ENCODE measurements around the gene OSBPL2. TPM values are rescaled to one million over a fixed set of nuclear protein-coding genes. Genes with fewer than 3 reads are reported as not detected.

OSBPL2 gene
- total RNA-seq (10 to 100 TPM; 44.1 to 61.6 (median 44.7) TPM), polyA plus RNA-seq (20.0 TPM)
- long read RNA-seq, donor 1, full-length matches to known transcripts = 72 of 105 reads
- long read RNA-seq, donor 1, partial matches to known transcripts = 19 of 105 reads
- long read RNA-seq, donor 1, other reads (novel, unspliced or antisense) = 14 of 105 reads
- long read RNA-seq, donor 2, full-length matches to known transcripts = 28 of 45 reads
- long read RNA-seq, donor 2, partial matches to known transcripts = 10 of 45 reads
- long read RNA-seq, donor 2, other reads (novel, unspliced or antisense) = 7 of 45 reads
- long read RNA-seq, donor 3, full-length matches to known transcripts = 102 of 128 reads
- long read RNA-seq, donor 3, partial matches to known transcripts = 14 of 128 reads
- long read RNA-seq, donor 3, other reads (novel, unspliced or antisense) = 12 of 128 reads
- long read RNA-seq, donor 4, full-length matches to known transcripts = 20 of 29 reads
- long read RNA-seq, donor 4, partial matches to known transcripts = 2 of 29 reads
- long read RNA-seq, donor 4, other reads (novel, unspliced or antisense) = 7 of 29 reads

- H3K4me3 ChIP-seq (ENCODE audit: low read length) = peak within 1 kb of the TSS; percentile 80
- H3K27ac ChIP-seq (ENCODE audit: low read length) = peak within 1 kb of the TSS; percentile 81
- no peaks in the 10 kb centered on the region for H3K27me3 ChIP-seq (ENCODE audit: control insufficient read depth, insufficient read depth)
- intact Hi-C loops (cut with DNase I) = no loop called here
- DNase-seq = peak; percentile 98 to 100 (median 99)
- peaks cover 6% of the 10 kb centered on the region for H3K4me1 ChIP-seq (ENCODE audit: control insufficient read depth, insufficient read depth, low read length)
- peak; percentile 98 to 99 for ATAC-seq
- H3K9me3 ChIP-seq (ENCODE audit: control insufficient read depth, low read length) = no peaks in the 10 kb centered on the region
- WGBS = under 1% methylated on average over 55 of the region's 55 CpGs
These were observed at the start of gene OSBPL2 for GRCh38 chr20:62237801-62238568. Gene OSBPL2, plus strand, starts transcription at chr20:62238521. Its CDS starts 17,664 bp downstream, at chr20:62256185.

GRCh38 chr20:62190639-62191411 is 47.5 kb upstream of the OSBPL2 start:
- peak in 1 of 3 donors; percentile 28 for DNase-seq
- no peak for ATAC-seq
- 84% methylated on average over 25 of the region's 25 CpGs for WGBS
- Histone ChIP-seq H3K4me1 (ENCODE audit: control insufficient read depth, insufficient read depth, low read length) (no peaks in the 10 kb centered on the region), H3K9me3 (ENCODE audit: control insufficient read depth, low read length) (no peaks in the 10 kb centered on the region), H3K4me3 (ENCODE audit: low read length) (no peak overlapping the region), H3K27ac (ENCODE audit: low read length) (no peak overlapping the region), H3K27me3 (ENCODE audit: control insufficient read depth, insufficient read depth) (no peaks in the 10 kb centered on the region)
- intact Hi-C loops (cut with DNase I) = no loop called here

GRCh38 chr20:62191781-62192559 is 46.4 kb upstream of the OSBPL2 start:
- intact Hi-C loops (cut with DNase I) = no loop called here

DNA sequence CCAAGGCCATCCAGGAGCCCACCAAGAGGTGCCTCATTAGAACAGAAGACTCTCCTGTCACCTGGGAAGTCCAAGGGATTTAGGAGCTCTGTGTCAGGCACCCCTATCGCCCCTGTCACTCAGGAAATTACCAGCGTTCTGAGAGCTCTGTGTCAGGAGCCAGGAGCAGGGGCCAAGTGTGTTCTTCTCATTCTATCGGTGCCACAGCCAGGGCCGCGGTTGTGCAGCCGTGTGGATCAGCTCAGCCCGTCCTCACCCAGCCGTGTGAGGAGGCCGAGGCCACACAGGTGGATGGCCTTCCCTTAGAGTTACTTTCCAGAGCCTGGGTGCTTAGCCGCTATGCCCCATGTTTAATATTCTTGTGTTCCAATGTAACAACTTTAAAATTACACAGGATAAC is 45.7 kb upstream of the OSBPL2 start:
- no peak for ATAC-seq
- intact Hi-C loops (cut with DNase I) = no loop called here
- peak in 1 of 3 donors; percentile 19 for DNase-seq

More at GRCh38 chr20:62191781-62192559, 46.4 kb upstream of the OSBPL2 start:
- no peaks in the 10 kb centered on the region for H3K27me3 ChIP-seq (ENCODE audit: control insufficient read depth, insufficient read depth)
- no peak overlapping the region for H3K4me3 ChIP-seq (ENCODE audit: low read length)
- H3K27ac ChIP-seq (ENCODE audit: low read length) = no peak overlapping the region
- DNase-seq (peak in 1 of 3 donors; percentile 26), ATAC-seq (peak; percentile 37 to 39)
- H3K9me3 ChIP-seq (ENCODE audit: control insufficient read depth, low read length) = no peaks in the 10 kb centered on the region
- H3K4me1 ChIP-seq (ENCODE audit: control insufficient read depth, insufficient read depth, low read length) = no peaks in the 10 kb centered on the region
- 76% methylated on average over 14 of the region's 14 CpGs for WGBS

DNA sequence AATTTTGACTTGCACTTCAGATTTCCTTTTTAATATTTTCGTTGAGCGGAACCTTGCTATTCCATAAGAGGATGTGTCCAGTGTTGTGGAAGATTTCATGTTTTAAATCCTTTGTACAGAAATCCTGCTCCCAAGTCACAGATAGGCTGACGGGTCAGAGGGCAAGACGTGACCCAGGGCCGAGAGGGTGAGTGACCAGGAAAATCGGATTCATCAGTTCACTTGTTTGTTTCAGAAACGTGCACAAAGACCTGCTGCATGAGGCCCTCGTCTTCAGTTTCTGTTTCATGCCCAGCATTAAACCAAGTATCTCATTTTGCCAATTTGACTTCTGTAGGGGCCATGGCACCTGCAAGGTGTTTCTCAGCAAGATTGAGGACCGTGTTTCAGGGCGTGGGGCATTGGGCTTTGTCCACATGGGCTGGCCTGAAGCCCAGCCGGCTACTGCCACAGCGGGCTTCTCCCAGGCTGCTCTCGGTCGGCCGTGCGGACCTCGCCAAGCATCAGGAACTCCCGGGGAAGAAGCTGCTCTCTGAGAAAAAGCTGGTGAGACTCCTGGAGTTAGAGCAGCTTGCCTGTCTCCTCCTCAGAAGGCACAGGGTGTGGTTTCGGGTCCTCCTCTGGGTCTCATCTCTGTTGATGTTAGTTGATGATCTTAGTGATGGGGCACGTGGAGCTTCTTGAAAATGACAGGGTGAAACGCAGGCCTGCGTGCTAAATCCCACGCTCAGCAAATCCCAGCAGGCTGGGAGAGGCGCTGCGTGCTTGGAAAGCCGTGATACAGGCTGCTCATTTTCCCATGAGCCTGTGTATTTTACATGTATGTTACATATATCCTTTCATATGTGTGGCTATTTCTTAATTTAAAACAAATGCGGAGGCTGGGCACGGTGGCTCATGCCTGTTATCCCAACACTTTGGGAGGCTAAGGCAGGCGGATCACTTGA is 45.0 kb upstream of the OSBPL2 start:
- intact Hi-C loops (cut with DNase I) = no loop called here

More for the DNA sequence above, 45.7 kb upstream of the OSBPL2 start:
- H3K9me3 ChIP-seq (ENCODE audit: control insufficient read depth, low read length) = no peaks in the 10 kb centered on the region
- no peak overlapping the region for H3K27ac ChIP-seq (ENCODE audit: low read length)
- no peaks in the 10 kb centered on the region for H3K4me1 ChIP-seq (ENCODE audit: control insufficient read depth, insufficient read depth, low read length)
- H3K4me3 ChIP-seq (ENCODE audit: low read length) = no peak overlapping the region
- WGBS = 68% methylated on average over 10 of the region's 10 CpGs
- H3K27me3 ChIP-seq (ENCODE audit: control insufficient read depth, insufficient read depth) = no peaks in the 10 kb centered on the region

DNA sequence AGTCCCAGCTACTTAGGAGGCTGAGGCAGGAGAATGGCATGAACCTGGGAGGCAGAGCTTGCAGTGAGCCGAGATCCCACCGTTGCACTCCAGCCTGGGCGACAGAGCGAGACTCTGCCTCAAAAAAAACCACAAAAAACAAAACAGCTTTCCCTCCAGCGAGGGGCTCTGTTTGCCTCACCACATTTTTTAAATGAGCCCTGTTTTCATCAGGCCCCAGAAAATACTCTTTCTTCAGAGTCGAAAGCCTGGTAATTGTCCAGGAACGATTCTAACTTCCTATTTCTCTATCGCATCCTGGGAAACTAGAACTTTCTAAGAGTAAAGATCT is 43.3 kb upstream of the OSBPL2 start:
- WGBS = 77% methylated on average over 8 of the region's 8 CpGs
- H3K4me3 ChIP-seq (ENCODE audit: low read length) = no peak overlapping the region
- intact Hi-C loops (cut with DNase I) = no loop called here
- no peaks in the 10 kb centered on the region for H3K4me1 ChIP-seq (ENCODE audit: control insufficient read depth, insufficient read depth, low read length)
- no peak for DNase-seq
- no peak for ATAC-seq
- H3K9me3 ChIP-seq (ENCODE audit: control insufficient read depth, low read length) = no peaks in the 10 kb centered on the region
- no peaks in the 10 kb centered on the region for H3K27me3 ChIP-seq (ENCODE audit: control insufficient read depth, insufficient read depth)
- no peak overlapping the region for H3K27ac ChIP-seq (ENCODE audit: low read length)

More for the DNA sequence above, 45.0 kb upstream of the OSBPL2 start:
- no peaks in the 10 kb centered on the region for H3K9me3 ChIP-seq (ENCODE audit: control insufficient read depth, low read length)
- no peaks in the 10 kb centered on the region for H3K4me1 ChIP-seq (ENCODE audit: control insufficient read depth, insufficient read depth, low read length)
- ATAC-seq = no peak
- H3K27ac ChIP-seq (ENCODE audit: low read length) = no peak overlapping the region
- H3K27me3 ChIP-seq (ENCODE audit: control insufficient read depth, insufficient read depth) = no peaks in the 10 kb centered on the region
- DNase-seq = peak in 1 of 3 donors; percentile 28
- no peak overlapping the region for H3K4me3 ChIP-seq (ENCODE audit: low read length)
- WGBS = 90% methylated on average over 29 of the region's 29 CpGs

GRCh38 chr20:62195736-62196135 is 42.6 kb upstream of the OSBPL2 start:
- no peak for ATAC-seq
- Histone ChIP-seq H3K27ac (ENCODE audit: low read length) (no peak overlapping the region), H3K9me3 (ENCODE audit: control insufficient read depth, low read length) (no peaks in the 10 kb centered on the region), H3K4me3 (ENCODE audit: low read length) (no peak overlapping the region), H3K27me3 (ENCODE audit: control insufficient read depth, insufficient read depth) (no peaks in the 10 kb centered on the region), H3K4me1 (ENCODE audit: control insufficient read depth, insufficient read depth, low read length) (no peaks in the 10 kb centered on the region)
- intact Hi-C loops (cut with DNase I) = no loop called here
- DNase-seq = peak in 1 of 3 donors; percentile 11
- 93% methylated on average over 10 of the region's 10 CpGs for WGBS

- H3K4me1 ChIP-seq (ENCODE audit: control insufficient read depth, insufficient read depth, low read length) = no peaks in the 10 kb centered on the region
- no peak overlapping the region for H3K27ac ChIP-seq (ENCODE audit: low read length)
- intact Hi-C loops (cut with DNase I) = no loop called here
- no peaks in the 10 kb centered on the region for H3K27me3 ChIP-seq (ENCODE audit: control insufficient read depth, insufficient read depth)
- H3K9me3 ChIP-seq (ENCODE audit: control insufficient read depth, low read length) = no peaks in the 10 kb centered on the region
- ATAC-seq (no peak), DNase-seq (no peak)
- 95% methylated on average over 10 of the region's 10 CpGs for WGBS
- no peak overlapping the region for H3K4me3 ChIP-seq (ENCODE audit: low read length)
These were observed 42.0 kb upstream of the OSBPL2 start for GRCh38 chr20:62196286-62196685.

GRCh38 chr20:62197311-62197710 is 41.0 kb upstream of the OSBPL2 start:
- H3K4me3 ChIP-seq (ENCODE audit: low read length) = no peak overlapping the region
- DNase-seq (no peak), ATAC-seq (no peak)
- H3K4me1 ChIP-seq (ENCODE audit: control insufficient read depth, insufficient read depth, low read length) = no peaks in the 10 kb centered on the region
- no peaks in the 10 kb centered on the region for H3K27me3 ChIP-seq (ENCODE audit: control insufficient read depth, insufficient read depth)
- H3K9me3 ChIP-seq (ENCODE audit: control insufficient read depth, low read length) = no peaks in the 10 kb centered on the region
- 85% methylated on average over 9 of the region's 9 CpGs for WGBS
- intact Hi-C loops (cut with DNase I) = no loop called here
- no peak overlapping the region for H3K27ac ChIP-seq (ENCODE audit: low read length)

Measured in right cardiac atrium (tissue), 5 donors.